ENCODE measurements around the gene BLMH. TPM values are rescaled to one million over a fixed set of nuclear protein-coding genes. Genes with fewer than 3 reads are reported as not detected.

BLMH gene
- total and polyA plus RNA-seq, 2 experiments from 2014 or later = 21.3 to 28.2 TPM

GRCh38 chr17:30243002-30243401, 48.7 kb downstream of the BLMH start:
- no peak for DNase-seq (ENCODE audit: low spot score)
- no peaks in the 10 kb centered on the region for H3K36me3 ChIP-seq (replicated peaks; ENCODE audit: insufficient read depth, low read depth)
- peaks cover 13% of the 10 kb centered on the region for H3K27me3 ChIP-seq
- TF ChIP-seq EZH2 (IDR thresholded peaks at IDR 0.05; ENCODE audit: borderline replicate concordance) (no peak), EZH2phosphoT487 (IDR thresholded peaks at IDR 0.05; ENCODE audit: low read depth, severe bottlenecking, unreplicated experiment) (no peak), CTCF (IDR thresholded peaks at IDR 0.05; ENCODE audit: poor library complexity) (no peak)
- WGBS (ENCODE audit: low lambda C conversion rate, missing lambda C conversion rate) = 94% methylated on average over 4 of the region's 4 CpGs
- no peaks in the 10 kb centered on the region for H3K79me2 ChIP-seq
- no peak overlapping the region for H3K4me2 ChIP-seq
- peaks cover 3% of the 10 kb centered on the region for H3K4me1 ChIP-seq (ENCODE audit: insufficient read depth)
- H3K27ac ChIP-seq = no peak overlapping the region
- no peak overlapping the region for H2AFZ ChIP-seq
- H3K9me2 ChIP-seq (replicated peaks; ENCODE audit: insufficient read depth) = no peaks in the 10 kb centered on the region
- H4K20me1 ChIP-seq (ENCODE audit: insufficient read depth, poor library complexity, severe bottlenecking) = no peaks in the 10 kb centered on the region
- no peak overlapping the region for H3K4me3 ChIP-seq
- H3K9me3 ChIP-seq (ENCODE audit: low read depth) = no peaks in the 10 kb centered on the region

GRCh38 chr17:30241051-30241450, 50.7 kb downstream of the BLMH start:
- Histone ChIP-seq H4K20me1 (ENCODE audit: insufficient read depth, poor library complexity, severe bottlenecking) (no peaks in the 10 kb centered on the region), H3K27me3 (peaks cover 28% of the 10 kb centered on the region), H3K4me1 (ENCODE audit: insufficient read depth) (peaks cover 3% of the 10 kb centered on the region), H3K9me3 (ENCODE audit: low read depth) (no peaks in the 10 kb centered on the region), H3K4me3 (no peak overlapping the region), H3K27ac (no peak overlapping the region), H3K79me2 (no peaks in the 10 kb centered on the region), H2AFZ (no peak overlapping the region), H3K9me2 (replicated peaks; ENCODE audit: insufficient read depth) (no peaks in the 10 kb centered on the region), H3K4me2 (no peak overlapping the region), H3K36me3 (replicated peaks; ENCODE audit: insufficient read depth, low read depth) (no peaks in the 10 kb centered on the region)
- DNase-seq (ENCODE audit: low spot score) = no peak
- WGBS (ENCODE audit: low lambda C conversion rate, missing lambda C conversion rate) = 93% methylated on average over 6 of the region's 6 CpGs
- TF ChIP-seq CTCF (IDR thresholded peaks at IDR 0.05; ENCODE audit: poor library complexity) = no peak
- no peak for TF ChIP-seq EZH2 (IDR thresholded peaks at IDR 0.05; ENCODE audit: borderline replicate concordance)
- no peak for TF ChIP-seq EZH2phosphoT487 (IDR thresholded peaks at IDR 0.05; ENCODE audit: low read depth, severe bottlenecking, unreplicated experiment)

GRCh38 chr17:30240177-30240576, 51.6 kb downstream of the BLMH start:
- DNase-seq (ENCODE audit: low spot score) = no peak
- WGBS (ENCODE audit: low lambda C conversion rate, missing lambda C conversion rate) = 94% methylated on average over 8 of the region's 8 CpGs

More at GRCh38 chr17:30240177-30240576, 51.6 kb downstream of the BLMH start:
- no peaks in the 10 kb centered on the region for H3K9me3 ChIP-seq (ENCODE audit: low read depth)
- no peaks in the 10 kb centered on the region for H3K36me3 ChIP-seq (replicated peaks; ENCODE audit: insufficient read depth, low read depth)
- H3K27me3 ChIP-seq = peaks cover 37% of the 10 kb centered on the region
- H3K4me3 ChIP-seq = no peak overlapping the region
- no peaks in the 10 kb centered on the region for H3K79me2 ChIP-seq
- no peak for TF ChIP-seq CTCF (IDR thresholded peaks at IDR 0.05; ENCODE audit: poor library complexity)
- TF ChIP-seq EZH2 (IDR thresholded peaks at IDR 0.05; ENCODE audit: borderline replicate concordance) = no peak
- no peak for TF ChIP-seq EZH2phosphoT487 (IDR thresholded peaks at IDR 0.05; ENCODE audit: low read depth, severe bottlenecking, unreplicated experiment)
- H3K4me1 ChIP-seq (ENCODE audit: insufficient read depth) = peaks cover 6% of the 10 kb centered on the region
- no peaks in the 10 kb centered on the region for H3K9me2 ChIP-seq (replicated peaks; ENCODE audit: insufficient read depth)
- H3K4me2 ChIP-seq = no peak overlapping the region
- H4K20me1 ChIP-seq (ENCODE audit: insufficient read depth, poor library complexity, severe bottlenecking) = no peaks in the 10 kb centered on the region
- no peak overlapping the region for H2AFZ ChIP-seq
- H3K27ac ChIP-seq = no peak overlapping the region

Data from hepatocyte (in vitro differentiated cells).